Tibial nerve (tissue), 3 donors: ENCODE results near the gene OR6K2.

ENCODE experiments used
- POLR2A ChIP-seq, 2 donors: fragments of 450-650 bp; IDR thresholded peaks; one replicate each; pipeline ENCODE4 v1.6.1; 2017; ENCODE audit warnings: antibody characterized with exemption in 2 of 2, mild to moderate bottlenecking in 2 of 2, moderate library complexity in 2 of 2
- TF ChIP-seq, protein P1 (sequence below), 5 experiments: fragments of 200-600 bp in 3 of 5; fragments of 450-650 bp in 2 of 5; sonication (generic) in 3 of 5; IDR thresholded peaks; one replicate each; pipeline ENCODE4 v1.5.1; 2016 to 2019; ENCODE audit warnings: antibody characterized with exemption in 5 of 5, mild to moderate bottlenecking in 3 of 5, moderate library complexity in 2 of 5

DNA sequence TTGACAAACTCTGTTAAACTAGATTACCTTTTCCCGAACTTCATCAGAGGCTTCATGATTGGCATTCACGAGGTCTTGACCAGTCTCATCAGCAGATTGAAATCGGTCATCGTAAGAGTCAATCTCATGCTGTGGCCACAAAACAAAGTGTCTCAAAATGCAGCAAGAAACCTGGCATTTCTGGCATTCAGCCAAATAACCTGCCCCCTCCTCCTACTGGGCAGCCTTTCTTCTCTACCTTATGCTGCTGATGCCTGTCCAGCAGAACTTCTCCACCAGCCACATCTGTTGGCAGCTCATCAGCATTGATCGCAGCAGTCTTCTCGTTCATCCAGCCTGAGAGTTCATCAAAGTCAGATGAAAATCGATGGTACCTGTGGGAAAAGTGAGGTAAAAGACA, 26.1 kb downstream of the OR6K2 start:
- TF ChIP-seq, protein P1, sequence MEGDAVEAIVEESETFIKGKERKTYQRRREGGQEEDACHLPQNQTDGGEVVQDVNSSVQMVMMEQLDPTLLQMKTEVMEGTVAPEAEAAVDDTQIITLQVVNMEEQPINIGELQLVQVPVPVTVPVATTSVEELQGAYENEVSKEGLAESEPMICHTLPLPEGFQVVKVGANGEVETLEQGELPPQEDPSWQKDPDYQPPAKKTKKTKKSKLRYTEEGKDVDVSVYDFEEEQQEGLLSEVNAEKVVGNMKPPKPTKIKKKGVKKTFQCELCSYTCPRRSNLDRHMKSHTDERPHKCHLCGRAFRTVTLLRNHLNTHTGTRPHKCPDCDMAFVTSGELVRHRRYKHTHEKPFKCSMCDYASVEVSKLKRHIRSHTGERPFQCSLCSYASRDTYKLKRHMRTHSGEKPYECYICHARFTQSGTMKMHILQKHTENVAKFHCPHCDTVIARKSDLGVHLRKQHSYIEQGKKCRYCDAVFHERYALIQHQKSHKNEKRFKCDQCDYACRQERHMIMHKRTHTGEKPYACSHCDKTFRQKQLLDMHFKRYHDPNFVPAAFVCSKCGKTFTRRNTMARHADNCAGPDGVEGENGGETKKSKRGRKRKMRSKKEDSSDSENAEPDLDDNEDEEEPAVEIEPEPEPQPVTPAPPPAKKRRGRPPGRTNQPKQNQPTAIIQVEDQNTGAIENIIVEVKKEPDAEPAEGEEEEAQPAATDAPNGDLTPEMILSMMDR (IDR thresholded peaks at IDR 0.05): no peak
- TF ChIP-seq POLR2A (IDR thresholded peaks at IDR 0.05): no peak
